ENCODE results near the gene HLTF.

Gene HLTF

GRCh38 chr3:149042789-149043386 lies 43.4 kb downstream of the HLTF start:
- Histone ChIP-seq H3K27ac (no peak overlapping the region), H3K9ac (ENCODE audit: insufficient read length) (no peak overlapping the region), H3K9me3 (ENCODE audit: low read depth, low read length) (no peaks in the 10 kb centered on the region), H3K36me3 (ENCODE audit: insufficient read depth, low read length) (peaks cover 95% of the 10 kb centered on the region), H3K4me3 (no peak overlapping the region)
- DNase-seq (ENCODE audit: low read depth, low spot score): no peak
- TF ChIP-seq FOXP2 (optimal IDR thresholded peaks at IDR 0.05; ENCODE audit: control extremely low read depth, extremely low read length, insufficient read depth) (no peak), POLR2AphosphoS5 (IDR thresholded peaks at IDR 0.05; ENCODE audit: borderline replicate concordance, low read depth, low read length) (no peak), EZH2 (IDR thresholded peaks at IDR 0.05) (no peak)

- DNase-seq (ENCODE audit: low read depth, low spot score): no peak
- TF ChIP-seq FOXP2 (optimal IDR thresholded peaks at IDR 0.05; ENCODE audit: control extremely low read depth, extremely low read length, insufficient read depth): no peak
- TF ChIP-seq POLR2AphosphoS5 (IDR thresholded peaks at IDR 0.05; ENCODE audit: borderline replicate concordance, low read depth, low read length): no peak
- no peak for TF ChIP-seq EZH2 (IDR thresholded peaks at IDR 0.05)
- Histone ChIP-seq H3K9ac (ENCODE audit: insufficient read length) (no peak overlapping the region), H3K4me3 (no peak overlapping the region), H3K9me3 (ENCODE audit: low read depth, low read length) (no peaks in the 10 kb centered on the region), H3K27ac (no peak overlapping the region), H3K36me3 (ENCODE audit: insufficient read depth, low read length) (peaks cover 86% of the 10 kb centered on the region)
Observed at GRCh38 chr3:149038322-149038721, 48.0 kb downstream of the HLTF start.

- H3K27ac ChIP-seq: no peak overlapping the region
- H3K4me3 ChIP-seq: no peak overlapping the region
- H3K9me3 ChIP-seq (ENCODE audit: low read depth, low read length): no peaks in the 10 kb centered on the region
- TF ChIP-seq FOXP2 (optimal IDR thresholded peaks at IDR 0.05; ENCODE audit: control extremely low read depth, extremely low read length, insufficient read depth) (no peak), EZH2 (IDR thresholded peaks at IDR 0.05) (no peak), POLR2AphosphoS5 (IDR thresholded peaks at IDR 0.05; ENCODE audit: borderline replicate concordance, low read depth, low read length) (no peak)
- H3K9ac ChIP-seq (ENCODE audit: insufficient read length): no peak overlapping the region
- no peak for DNase-seq (ENCODE audit: low read depth, low spot score)
- H3K36me3 ChIP-seq (ENCODE audit: insufficient read depth, low read length): peaks cover 86% of the 10 kb centered on the region
Observed at GRCh38 chr3:149037684-149038083, 48.6 kb downstream of the HLTF start.

DNA sequence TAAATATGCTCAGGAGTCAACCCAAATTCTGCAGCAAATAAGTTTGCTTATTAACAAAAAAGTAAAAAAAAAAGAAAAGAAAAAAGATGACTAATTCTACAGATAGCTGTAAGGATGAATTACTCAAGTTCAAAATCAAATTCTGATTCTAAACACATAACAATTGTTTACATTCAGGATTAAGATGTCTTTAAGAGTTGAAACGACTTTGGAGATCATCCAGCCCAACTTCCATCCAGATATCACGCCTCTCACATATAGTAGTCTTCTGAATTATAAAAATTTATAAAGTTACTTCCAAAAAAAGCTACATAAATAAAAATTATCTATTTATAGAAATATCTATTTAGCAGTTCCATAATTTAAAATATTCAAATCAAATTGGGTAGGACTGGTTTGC lies 55.2 kb downstream of the HLTF start:
- H3K4me3 ChIP-seq: no peak overlapping the region
- TF ChIP-seq FOXP2 (optimal IDR thresholded peaks at IDR 0.05; ENCODE audit: control extremely low read depth, extremely low read length, insufficient read depth) (no peak), EZH2 (IDR thresholded peaks at IDR 0.05) (no peak), POLR2AphosphoS5 (IDR thresholded peaks at IDR 0.05; ENCODE audit: borderline replicate concordance, low read depth, low read length) (no peak)
- no peak overlapping the region for H3K9ac ChIP-seq (ENCODE audit: insufficient read length)
- no peak for DNase-seq (ENCODE audit: low read depth, low spot score)
- no peak overlapping the region for H3K27ac ChIP-seq
- H3K9me3 ChIP-seq (ENCODE audit: low read depth, low read length): no peaks in the 10 kb centered on the region
- peaks cover 88% of the 10 kb centered on the region for H3K36me3 ChIP-seq (ENCODE audit: insufficient read depth, low read length)

GRCh38 chr3:149026718-149027117 lies 59.6 kb downstream of the HLTF start:
- TF ChIP-seq FOXP2 (optimal IDR thresholded peaks at IDR 0.05; ENCODE audit: control extremely low read depth, extremely low read length, insufficient read depth) (no peak), EZH2 (IDR thresholded peaks at IDR 0.05) (no peak), POLR2AphosphoS5 (IDR thresholded peaks at IDR 0.05; ENCODE audit: borderline replicate concordance, low read depth, low read length) (no peak)
- H3K27ac ChIP-seq: no peak overlapping the region
- no peak overlapping the region for H3K9ac ChIP-seq (ENCODE audit: insufficient read length)
- peaks cover 78% of the 10 kb centered on the region for H3K36me3 ChIP-seq (ENCODE audit: insufficient read depth, low read length)
- DNase-seq (ENCODE audit: low read depth, low spot score): no peak
- H3K4me3 ChIP-seq: no peak overlapping the region
- peaks cover 11% of the 10 kb centered on the region; the same call in 1 of the 2 replicates for H3K9me3 ChIP-seq (ENCODE audit: low read depth, low read length)

DNA sequence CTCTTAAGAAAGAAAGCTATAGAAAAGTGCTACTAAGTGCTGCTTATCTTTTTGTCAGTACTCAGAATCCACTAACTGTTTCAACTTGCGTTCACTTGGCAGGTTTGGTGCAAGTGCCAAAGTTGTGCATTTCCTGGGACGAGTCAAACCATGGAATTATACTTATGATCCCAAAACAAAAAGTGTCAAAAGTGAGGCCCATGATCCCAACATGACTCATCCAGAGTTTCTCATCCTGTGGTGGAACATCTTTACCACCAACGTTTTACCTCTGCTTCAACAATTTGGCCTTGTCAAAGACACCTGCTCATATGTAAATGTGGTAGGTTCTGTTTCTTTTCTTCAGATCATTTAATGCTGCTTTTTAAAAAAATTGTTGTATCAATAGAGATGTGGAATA lies 62.4 kb downstream of the HLTF start:
- H3K36me3 ChIP-seq (ENCODE audit: insufficient read depth, low read length): peaks cover 53% of the 10 kb centered on the region
- no peak overlapping the region for H3K9ac ChIP-seq (ENCODE audit: insufficient read length)
- TF ChIP-seq FOXP2 (optimal IDR thresholded peaks at IDR 0.05; ENCODE audit: control extremely low read depth, extremely low read length, insufficient read depth) (no peak), EZH2 (IDR thresholded peaks at IDR 0.05) (no peak), POLR2AphosphoS5 (IDR thresholded peaks at IDR 0.05; ENCODE audit: borderline replicate concordance, low read depth, low read length) (no peak)
- H3K27ac ChIP-seq: no peak overlapping the region
- H3K4me3 ChIP-seq: no peak overlapping the region
- DNase-seq (ENCODE audit: low read depth, low spot score): no peak
- peaks cover 11% of the 10 kb centered on the region; the same call in 1 of the 2 replicates for H3K9me3 ChIP-seq (ENCODE audit: low read depth, low read length)

DNA sequence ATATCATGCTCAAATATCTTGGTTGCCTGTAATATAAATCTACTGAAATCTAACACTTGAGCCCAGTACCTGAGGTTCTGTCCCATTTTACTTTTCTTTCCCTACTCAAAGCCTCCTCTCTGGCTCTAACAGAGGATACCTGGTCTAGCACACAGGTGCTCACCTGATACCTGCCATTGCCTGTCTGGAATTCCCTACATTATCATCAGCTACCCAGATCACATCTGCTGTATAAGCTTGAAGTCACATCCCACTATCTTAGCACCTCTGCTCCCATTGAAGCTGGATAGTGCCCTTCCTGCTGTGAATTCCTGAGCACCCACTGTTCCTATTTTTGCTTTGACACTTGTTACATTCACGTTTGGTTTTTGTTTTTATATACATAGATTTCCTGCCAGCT lies 64.5 kb downstream of the HLTF start:
- DNase-seq (ENCODE audit: low read depth, low spot score): no peak
- no peak overlapping the region for H3K27ac ChIP-seq
- H3K4me3 ChIP-seq: no peak overlapping the region
- TF ChIP-seq EZH2 (IDR thresholded peaks at IDR 0.05) (no peak), POLR2AphosphoS5 (IDR thresholded peaks at IDR 0.05; ENCODE audit: borderline replicate concordance, low read depth, low read length) (no peak), FOXP2 (optimal IDR thresholded peaks at IDR 0.05; ENCODE audit: control extremely low read depth, extremely low read length, insufficient read depth) (no peak)
- no peak overlapping the region for H3K9ac ChIP-seq (ENCODE audit: insufficient read length)
- peaks cover 11% of the 10 kb centered on the region; the same call in 1 of the 2 replicates for H3K9me3 ChIP-seq (ENCODE audit: low read depth, low read length)
- peaks cover 32% of the 10 kb centered on the region for H3K36me3 ChIP-seq (ENCODE audit: insufficient read depth, low read length)

DNA sequence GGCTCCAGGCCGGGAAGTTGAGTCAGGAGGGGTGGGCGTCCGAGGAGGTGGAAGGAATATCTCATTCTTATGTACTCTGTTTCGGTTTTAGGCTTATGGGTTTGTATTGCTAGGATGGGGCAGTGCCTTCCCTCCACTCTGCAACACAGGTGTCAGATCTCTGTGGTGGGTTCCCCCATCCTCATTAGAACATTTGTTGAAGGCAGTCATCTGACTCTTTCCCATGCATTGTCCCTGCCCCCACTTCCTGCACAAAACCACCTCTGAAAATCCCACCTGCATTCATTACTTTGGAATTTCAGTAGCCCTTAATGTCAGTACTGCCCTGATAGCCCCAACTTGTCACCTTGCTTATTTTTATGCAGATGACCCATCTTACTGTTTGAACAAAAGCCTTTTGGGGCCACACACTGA lies 65.5 kb downstream of the HLTF start:
- H3K9ac ChIP-seq (ENCODE audit: insufficient read length): no peak overlapping the region
- H3K4me3 ChIP-seq: no peak overlapping the region
- H3K27ac ChIP-seq: no peak overlapping the region
- TF ChIP-seq POLR2AphosphoS5 (IDR thresholded peaks at IDR 0.05; ENCODE audit: borderline replicate concordance, low read depth, low read length): no peak
- TF ChIP-seq FOXP2 (optimal IDR thresholded peaks at IDR 0.05; ENCODE audit: control extremely low read depth, extremely low read length, insufficient read depth): no peak
- no peak for TF ChIP-seq EZH2 (IDR thresholded peaks at IDR 0.05)
- no peak for DNase-seq (ENCODE audit: low read depth, low spot score)
- peaks cover 22% of the 10 kb centered on the region for H3K36me3 ChIP-seq (ENCODE audit: insufficient read depth, low read length)
- peaks cover 11% of the 10 kb centered on the region; the same call in 1 of the 2 replicates for H3K9me3 ChIP-seq (ENCODE audit: low read depth, low read length)
